NCI-H1694 treated with DMSO at 0.1 percent for 48 hours (cell line): ENCODE results near the gene ARHGEF10L.
"Not testable (repeated sequence)": the region's sequence is repeated elsewhere in the genome, so short reads cannot be mapped to it uniquely, and the experiment has no call there.

Source experiments
- DNase-seq: peaks from one replicate; lab custom pipeline; 2025; lab: John Stamatoyannopoulos, UW

The ARHGEF10L gene

DNA sequence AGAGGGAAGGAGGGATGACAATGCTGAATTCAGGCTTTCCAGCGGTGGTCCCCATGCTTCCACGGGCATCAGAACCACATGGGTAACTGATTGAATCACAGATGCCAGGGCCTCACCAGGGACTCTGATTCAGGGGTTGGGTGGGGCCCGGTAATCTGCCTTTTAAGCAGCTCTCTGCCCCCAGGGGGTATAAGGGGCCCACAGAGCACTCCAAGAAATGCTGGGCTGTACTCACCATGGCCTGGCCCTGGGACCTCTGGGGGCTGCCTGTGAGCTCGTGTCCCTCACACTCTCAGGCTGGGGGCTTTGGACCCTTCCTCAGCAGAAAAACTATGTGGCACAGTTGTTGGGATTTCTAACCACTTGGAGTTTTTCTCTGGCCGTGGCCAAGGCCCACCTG is 70.6 kb downstream of the ARHGEF10L start:
- DNase-seq: no peak

- no peak for DNase-seq
These were observed 71.2 kb downstream of the ARHGEF10L start for GRCh38 chr1:17610713-17611112.

DNA sequence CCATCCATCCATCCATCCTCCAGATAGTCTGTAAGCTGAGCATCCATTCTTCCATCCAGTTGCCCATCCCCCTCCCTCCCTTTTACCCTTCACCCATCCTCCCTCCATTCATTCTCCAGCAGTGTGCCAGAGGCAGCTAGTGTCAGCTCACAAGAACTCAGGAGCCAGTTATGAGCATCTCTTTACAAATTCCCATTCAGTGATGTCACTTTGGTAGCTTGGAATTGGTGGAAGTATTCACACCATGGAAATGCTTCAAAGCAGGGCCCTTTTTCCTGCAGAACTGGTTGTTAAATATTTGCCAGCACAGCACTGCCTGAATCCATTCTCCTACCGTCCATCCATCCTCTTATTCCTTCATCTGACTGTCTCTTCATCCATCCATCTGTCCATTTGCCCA is 72.5 kb downstream of the ARHGEF10L start:
- DNase-seq: no peak

DNA sequence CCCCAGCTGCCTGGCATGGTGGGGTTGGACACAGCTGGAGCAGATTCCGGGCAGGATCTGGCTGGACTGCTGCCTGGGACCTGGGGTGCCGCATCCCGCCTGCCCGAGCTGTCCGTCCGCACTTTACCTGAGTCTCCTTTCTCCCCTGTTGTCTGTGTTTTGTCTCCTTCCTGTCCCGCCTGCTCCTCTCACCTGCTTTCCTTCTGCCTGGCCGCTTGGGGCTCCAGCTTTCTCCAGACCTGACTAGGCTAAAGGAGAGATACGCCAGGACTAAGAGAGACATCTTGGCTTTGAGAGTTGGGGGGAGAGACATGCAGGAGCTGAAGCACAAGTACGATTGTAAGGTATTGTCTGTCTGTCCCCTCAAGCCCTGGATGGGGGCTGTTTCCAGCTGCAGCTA is 73.3 kb downstream of the ARHGEF10L start:
- no peak for DNase-seq

DNA sequence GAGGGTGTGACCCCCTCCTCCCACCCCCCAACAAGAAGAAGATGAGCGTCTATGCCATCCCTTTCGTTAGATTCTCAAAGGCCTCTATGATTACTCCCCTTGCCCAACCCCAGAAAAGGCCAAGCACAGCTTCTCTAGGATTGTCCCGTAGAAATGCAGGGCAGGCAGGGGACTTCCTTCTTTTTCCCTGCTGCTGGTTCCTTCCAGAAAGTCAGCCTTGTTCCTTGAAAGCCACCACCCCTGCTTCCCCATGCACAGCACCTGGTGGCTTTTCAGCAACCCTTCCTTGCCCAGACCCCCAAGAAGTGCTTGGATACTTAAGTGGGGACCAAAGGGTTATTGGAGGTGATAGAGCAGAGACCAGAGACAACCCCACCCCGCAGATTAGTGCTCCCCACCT is 75.1 kb downstream of the ARHGEF10L start:
- no peak for DNase-seq

DNA sequence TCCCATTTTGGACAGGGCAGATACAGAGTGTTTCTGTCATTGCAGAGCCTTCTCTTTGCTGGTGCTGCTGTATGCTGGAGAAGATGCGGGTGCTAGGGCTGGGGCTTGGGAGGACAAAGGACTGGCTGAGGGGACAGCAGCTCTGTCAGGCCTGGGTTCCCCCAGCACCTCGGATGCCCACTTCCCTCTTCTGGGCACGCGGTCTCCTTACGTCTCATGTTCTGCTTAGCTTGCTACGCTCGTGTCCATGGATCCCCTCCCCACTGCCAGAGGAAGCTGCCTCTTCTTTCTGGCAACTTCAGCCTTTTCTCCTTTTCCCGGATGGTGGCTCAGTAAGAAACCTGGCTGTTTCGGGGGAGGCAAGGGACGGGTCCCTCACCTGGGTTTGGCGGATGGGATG is 75.7 kb downstream of the ARHGEF10L start:
- no peak for DNase-seq

DNA sequence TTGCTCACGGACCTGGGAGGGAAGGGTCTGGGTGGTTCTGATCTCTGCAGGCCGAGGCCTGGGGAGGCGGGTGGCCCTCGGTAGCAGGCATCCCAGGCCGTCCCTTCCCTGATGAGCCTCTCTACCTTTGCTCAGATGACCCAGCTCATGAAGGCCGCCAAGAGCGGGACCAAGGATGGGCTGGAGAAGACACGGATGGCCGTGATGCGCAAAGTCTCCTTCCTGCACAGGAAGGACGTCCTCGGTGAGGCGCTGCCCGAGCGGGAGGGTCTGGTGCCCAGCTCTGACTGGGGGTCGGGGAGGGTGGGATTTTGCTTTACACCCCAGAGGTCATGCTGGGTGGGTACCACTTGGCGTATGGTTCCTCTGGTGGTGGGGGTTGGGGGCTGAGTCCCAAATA is 76.5 kb downstream of the ARHGEF10L start:
- DNase-seq: no peak

GRCh38 chr1:17616731-17617279 is 77.3 kb downstream of the ARHGEF10L start:
- DNase-seq: no peak

DNA sequence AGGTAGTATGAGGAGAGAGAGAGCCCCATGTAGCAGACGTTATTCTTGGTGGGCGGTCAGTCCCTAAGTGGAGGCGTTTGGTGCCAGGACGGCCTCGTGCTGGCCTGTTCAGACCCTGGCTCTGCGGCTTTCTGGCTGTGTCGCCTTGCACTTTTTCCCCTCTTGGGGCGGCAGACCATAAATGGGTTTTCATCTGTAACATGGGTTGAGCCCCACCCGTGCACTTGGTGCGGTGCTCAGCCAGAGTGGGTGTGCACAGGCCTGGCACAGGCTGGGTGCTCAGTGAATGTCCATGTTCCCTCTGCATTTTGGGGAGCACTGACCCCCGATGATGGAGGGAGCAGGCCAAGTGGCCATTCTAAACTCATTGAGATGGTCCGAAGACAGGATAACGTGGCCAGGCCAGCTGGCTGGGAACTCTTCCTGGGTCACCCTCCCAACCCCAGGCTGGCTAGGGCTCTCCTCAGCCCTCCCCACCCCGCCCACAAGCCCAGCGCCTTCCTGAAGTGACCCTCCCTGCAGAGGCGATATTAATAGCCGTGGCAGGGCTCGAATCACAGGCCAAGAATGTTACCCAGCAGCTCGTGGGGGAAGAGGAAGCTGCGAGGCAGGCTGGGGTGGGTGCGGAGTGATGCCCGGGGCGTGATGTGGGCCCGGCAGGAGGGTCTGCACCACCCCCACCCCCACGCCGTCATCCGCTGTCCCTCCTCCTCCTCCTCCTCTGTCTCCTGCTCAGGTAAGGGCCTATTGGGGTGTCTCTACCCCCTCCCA is 78.5 kb downstream of the ARHGEF10L start:
- no peak for DNase-seq

GRCh38 chr1:17618558-17619247 is 79.2 kb downstream of the ARHGEF10L start:
- no peak for DNase-seq

- no peak for DNase-seq
These were observed 81.0 kb downstream of the ARHGEF10L start for GRCh38 chr1:17620448-17620847.

DNA sequence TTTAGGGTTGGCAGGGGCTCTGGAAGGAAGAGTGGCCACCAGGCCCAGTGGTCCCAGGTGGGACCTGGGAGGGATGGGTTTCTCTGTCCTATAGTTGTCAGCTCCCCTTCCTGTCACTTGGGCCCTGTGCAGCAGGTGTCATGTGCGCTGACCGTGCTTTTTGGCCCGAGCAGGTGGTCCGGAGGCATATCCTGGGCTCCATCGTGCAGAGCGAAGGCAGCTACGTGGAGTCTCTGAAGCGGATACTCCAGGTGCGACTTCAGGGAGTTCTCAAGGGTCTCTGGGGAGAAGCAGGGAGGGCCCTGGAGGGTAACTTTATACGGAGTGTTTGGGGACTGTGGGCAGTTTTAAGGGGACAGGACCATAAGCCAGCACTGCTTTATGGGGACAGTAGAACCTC is 82.2 kb downstream of the ARHGEF10L start:
- DNase-seq: no peak

GRCh38 chr1:17622823-17623222 is 83.3 kb downstream of the ARHGEF10L start:
- DNase-seq: no peak

DNA sequence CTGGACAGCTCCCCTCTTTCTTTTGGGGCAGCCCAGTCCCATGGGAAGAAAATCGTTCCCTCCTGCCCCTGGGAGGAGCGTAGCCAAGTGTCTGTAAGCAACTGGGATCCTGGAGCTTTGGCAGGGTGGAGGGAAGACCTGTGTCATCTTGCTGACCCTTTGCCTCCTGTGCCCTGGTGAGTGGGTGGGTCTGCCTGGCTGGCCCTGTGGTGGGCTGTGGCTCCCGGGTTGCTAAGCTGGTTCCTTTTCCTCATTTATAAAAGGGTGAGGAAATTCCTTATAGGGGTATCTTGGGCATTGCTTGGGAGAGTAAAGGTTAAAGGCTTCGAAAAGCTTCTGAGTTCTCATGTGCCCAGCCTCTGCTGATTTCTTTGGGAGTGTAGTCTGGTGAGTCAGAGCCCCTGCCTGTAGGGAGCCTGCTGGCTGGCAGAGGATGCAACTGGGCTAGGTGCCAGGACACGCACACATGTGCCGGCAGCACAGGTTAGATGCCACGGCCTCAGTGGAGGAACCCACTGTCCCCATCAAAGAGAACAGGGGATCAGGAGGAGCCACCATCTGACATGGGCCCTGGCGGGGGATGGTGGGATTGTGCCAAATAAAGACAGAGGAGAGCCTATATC is 85.2 kb downstream of the ARHGEF10L start:
- DNase-seq: no peak

GRCh38 chr1:17627239-17628052 is 87.9 kb downstream of the ARHGEF10L start:
- DNase-seq: no peak

DNA sequence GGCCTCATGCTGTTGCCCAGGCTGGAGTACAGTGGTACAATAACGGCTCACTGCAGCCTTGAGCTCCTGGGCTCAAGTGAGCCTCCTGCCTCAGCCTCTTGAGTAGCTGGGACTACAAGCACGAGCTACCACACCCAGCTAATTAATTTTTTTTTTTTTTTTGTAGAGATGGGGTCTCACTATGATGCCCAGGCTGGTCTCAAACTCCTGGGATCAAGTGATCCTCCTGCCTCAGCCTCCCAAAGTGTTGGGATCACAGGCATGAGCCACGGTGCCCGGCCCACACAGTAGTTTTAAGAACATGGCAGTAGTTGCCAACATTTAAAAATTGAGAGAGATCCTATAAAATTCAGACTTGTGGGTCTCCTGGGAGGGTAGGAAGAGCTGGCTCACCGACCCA is 89.5 kb downstream of the ARHGEF10L start:
- not testable (repeated sequence) for DNase-seq

- DNase-seq: no peak
These were observed 90.0 kb downstream of the ARHGEF10L start for GRCh38 chr1:17629460-17629859.

- DNase-seq: no peak
These were observed 90.7 kb downstream of the ARHGEF10L start for GRCh38 chr1:17630048-17630830.

GRCh38 chr1:17630986-17631385 is 91.5 kb downstream of the ARHGEF10L start:
- DNase-seq: no peak

DNA sequence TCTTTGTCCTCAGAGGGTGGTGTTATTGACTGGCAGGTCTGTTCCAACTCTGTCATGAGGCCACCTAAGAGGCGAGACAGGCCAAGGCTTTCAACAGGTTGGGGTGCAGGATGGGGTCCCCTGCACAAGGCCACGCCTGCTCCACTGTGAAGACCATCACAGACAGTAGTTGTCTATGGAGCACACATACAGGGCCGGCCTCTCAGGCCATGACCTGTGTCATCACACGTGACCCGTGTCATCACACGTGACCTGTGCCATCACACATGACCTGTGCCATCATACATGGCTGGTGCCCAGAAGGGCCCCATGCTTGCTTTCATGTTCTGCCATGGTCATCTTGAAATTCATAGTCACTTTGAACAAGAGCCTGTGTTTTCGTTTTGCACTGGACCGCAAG is 91.9 kb downstream of the ARHGEF10L start:
- DNase-seq: no peak

- no peak for DNase-seq
These were observed 92.6 kb downstream of the ARHGEF10L start for GRCh38 chr1:17632106-17632505.
